B cell (primary cell): ENCODE measurements around the gene STOX2.

Experiments used
- CTCF ChIP-seq: fragments of 200-600 bp; IDR thresholded peaks from one replicate; pipeline ENCODE4 v1.8.0; 2022; ENCODE audit warnings: antibody characterized with exemption, mild to moderate bottlenecking
- EZH2 ChIP-seq: IDR thresholded peaks from 2 replicates; pipeline ENCODE4 v1.6.1; 2012; ENCODE audit warnings: borderline replicate concordance, low read depth, mild to moderate bottlenecking, moderate library complexity, low read length; ENCODE audit not compliant: insufficient read depth, poor library complexity, severe bottlenecking

- TF ChIP-seq CTCF (no peak), EZH2 (no peak)
Observed at GRCh38 chr4:183878251-183878970, 26.7 kb upstream of the STOX2 start.
